T-helper 1 cell treated with Interleukin-12 subunit alpha and Interleukin-12 subunit beta and Interleukin-4 antibody, amounts not matched to agents 30 ng/mL and 1 ng/mL, for 36 hours (primary cell): Measurements from ENCODE around the gene DSCAML1. TPM values are rescaled to one million over a fixed set of nuclear protein-coding genes. Genes with fewer than 3 reads are reported as not detected.

Experiments used
- intact Hi-C: fragments of 100-400 bp; cut with micrococcal nuclease; formaldehyde crosslinking; loops from one replicate; pipeline ENCODE4 v1.15.1; 2024
- total RNA-seq: library from RNA; stranded (reverse); gene quantifications from 2 replicates; pipeline ENCODE4 v1.2.3, GENCODE V29; 2022

DSCAML1 gene, protein sequence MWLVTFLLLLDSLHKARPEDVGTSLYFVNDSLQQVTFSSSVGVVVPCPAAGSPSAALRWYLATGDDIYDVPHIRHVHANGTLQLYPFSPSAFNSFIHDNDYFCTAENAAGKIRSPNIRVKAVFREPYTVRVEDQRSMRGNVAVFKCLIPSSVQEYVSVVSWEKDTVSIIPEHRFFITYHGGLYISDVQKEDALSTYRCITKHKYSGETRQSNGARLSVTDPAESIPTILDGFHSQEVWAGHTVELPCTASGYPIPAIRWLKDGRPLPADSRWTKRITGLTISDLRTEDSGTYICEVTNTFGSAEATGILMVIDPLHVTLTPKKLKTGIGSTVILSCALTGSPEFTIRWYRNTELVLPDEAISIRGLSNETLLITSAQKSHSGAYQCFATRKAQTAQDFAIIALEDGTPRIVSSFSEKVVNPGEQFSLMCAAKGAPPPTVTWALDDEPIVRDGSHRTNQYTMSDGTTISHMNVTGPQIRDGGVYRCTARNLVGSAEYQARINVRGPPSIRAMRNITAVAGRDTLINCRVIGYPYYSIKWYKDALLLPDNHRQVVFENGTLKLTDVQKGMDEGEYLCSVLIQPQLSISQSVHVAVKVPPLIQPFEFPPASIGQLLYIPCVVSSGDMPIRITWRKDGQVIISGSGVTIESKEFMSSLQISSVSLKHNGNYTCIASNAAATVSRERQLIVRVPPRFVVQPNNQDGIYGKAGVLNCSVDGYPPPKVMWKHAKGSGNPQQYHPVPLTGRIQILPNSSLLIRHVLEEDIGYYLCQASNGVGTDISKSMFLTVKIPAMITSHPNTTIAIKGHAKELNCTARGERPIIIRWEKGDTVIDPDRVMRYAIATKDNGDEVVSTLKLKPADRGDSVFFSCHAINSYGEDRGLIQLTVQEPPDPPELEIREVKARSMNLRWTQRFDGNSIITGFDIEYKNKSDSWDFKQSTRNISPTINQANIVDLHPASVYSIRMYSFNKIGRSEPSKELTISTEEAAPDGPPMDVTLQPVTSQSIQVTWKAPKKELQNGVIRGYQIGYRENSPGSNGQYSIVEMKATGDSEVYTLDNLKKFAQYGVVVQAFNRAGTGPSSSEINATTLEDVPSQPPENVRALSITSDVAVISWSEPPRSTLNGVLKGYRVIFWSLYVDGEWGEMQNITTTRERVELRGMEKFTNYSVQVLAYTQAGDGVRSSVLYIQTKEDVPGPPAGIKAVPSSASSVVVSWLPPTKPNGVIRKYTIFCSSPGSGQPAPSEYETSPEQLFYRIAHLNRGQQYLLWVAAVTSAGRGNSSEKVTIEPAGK (N-terminal part only)
- total RNA-seq = 0.27 and 0.54 TPM in 2 replicates

GRCh38 chr11:117796872-117797529, at the start of gene DSCAML1:
Gene DSCAML1 (minus strand): TSS chr11:117797216. CDS start chr11:117797079, 137 bp downstream.
- intact Hi-C loops = no loop called here

DNA sequence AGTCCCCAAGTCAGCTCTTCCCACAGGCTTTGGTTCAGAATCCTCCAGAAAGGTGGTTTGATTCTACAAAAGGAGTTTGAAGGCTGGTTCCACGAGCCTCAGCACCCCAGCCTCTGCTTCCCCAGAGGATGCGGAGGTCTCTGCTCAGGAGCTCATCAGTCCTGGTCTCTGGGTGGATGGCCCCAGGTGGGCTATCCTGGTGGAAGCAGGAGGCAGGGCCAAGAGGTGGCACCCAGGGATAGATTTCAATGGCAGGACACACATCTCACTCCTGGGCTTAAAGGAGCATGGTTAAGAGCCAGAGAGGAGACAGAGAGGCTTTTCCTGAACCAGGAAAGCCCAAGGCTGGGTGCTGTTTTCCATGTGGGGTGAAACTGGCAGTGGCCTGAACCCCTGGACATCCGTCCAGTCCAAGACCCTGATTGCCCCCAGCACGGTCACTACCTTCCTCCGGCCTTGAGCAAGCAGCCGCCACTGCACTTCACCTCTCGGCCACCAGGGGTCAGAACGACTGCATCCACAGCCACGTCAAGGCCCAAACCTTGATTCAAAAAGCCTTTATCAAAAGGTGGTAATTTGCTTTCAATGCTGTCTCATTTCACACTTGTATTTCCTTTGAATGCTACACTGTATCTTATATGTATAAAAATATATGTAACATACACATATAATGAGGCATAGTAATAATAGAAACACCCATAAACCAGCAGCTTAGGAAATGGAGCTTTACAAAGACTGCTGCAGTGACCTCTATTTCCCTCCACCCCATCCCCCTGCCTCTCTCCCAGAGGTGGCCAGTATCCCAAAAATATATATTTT, 46.9 kb upstream of the DSCAML1 start:
- intact Hi-C loops = loop anchor here (1.0 to 2.0 kb wide), 7 partner anchors 21 to 209 kb away; partner anchors contain the start of gene IL10RA

GRCh38 chr11:117842131-117842941, 45.3 kb upstream of the DSCAML1 start:
- intact Hi-C loops = no loop called here

DNA sequence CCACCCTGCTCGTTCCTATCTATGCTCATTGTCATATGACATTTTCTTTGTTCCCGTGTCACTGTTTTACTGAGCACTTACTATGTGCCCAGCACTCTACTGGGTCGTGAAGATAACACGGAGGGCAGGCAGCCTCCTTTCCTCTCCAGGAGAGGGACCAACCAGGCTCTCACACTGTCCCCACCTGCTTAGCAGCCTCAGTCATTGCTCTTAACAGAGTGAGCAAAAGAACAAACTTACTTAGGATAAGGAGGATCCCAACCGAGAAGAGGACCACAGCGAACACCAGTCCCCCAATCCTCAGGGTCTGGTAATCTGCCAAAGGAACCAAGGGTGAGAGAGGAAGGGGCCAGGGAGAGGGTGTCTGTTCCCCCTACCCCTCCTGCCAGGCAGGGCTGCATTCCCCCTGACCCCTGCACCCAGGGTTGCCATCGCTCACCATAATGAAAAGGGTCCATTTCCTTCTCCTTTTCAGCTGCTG, 44.6 kb upstream of the DSCAML1 start:
- intact Hi-C loops = no loop called here

GRCh38 chr11:117840881-117841550, 44.0 kb upstream of the DSCAML1 start:
- intact Hi-C loops = no loop called here

DNA sequence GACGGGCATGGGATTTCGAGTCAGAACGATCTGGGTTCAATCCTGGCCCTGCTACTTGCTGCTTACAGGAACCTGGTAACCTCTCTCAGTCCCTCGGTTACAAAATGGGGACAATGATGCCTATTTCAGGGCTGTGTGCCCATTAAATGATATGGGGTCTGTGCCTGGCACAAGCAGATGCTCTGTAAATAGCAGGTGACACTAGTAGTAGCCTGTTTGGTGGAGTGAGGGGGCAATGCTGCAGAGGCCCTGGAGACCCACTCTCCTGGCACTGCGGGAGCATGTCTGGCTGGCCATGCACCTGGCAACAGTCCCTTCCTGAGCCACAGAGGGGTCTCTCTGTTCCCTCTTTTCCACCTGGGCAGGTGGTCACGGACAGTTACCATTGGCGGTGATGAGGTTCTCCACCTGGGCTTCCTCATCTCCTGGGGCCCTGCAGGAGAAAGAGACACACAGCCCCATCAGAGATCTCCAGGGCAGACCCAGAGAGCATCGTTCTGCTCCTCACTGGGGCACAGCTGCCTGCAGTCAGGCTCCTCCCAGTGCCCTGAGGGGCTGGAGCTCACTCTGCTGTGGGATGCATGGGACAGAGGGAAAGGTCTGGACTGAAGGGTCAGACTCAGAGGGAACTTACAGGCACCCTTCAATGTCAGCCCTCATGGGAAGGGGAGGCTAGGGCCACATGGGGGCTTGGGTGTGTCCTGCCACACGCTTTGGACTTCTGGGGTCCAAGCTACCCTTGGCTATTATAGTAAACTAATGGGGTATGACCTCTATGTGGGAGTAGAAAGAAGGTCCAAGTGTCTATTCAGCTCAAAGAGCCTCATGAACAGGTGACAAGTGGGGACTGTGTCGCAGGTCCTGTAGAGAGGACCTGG, 43.2 kb upstream of the DSCAML1 start:
- intact Hi-C loops = no loop called here

GRCh38 chr11:117839380-117839881, 42.4 kb upstream of the DSCAML1 start:
- intact Hi-C loops = no loop called here

- intact Hi-C loops = no loop called here
Measured at GRCh38 chr11:117838901-117839300, 41.9 kb upstream of the DSCAML1 start.

GRCh38 chr11:117837791-117838190, 40.8 kb upstream of the DSCAML1 start:
- intact Hi-C loops = no loop called here

DNA sequence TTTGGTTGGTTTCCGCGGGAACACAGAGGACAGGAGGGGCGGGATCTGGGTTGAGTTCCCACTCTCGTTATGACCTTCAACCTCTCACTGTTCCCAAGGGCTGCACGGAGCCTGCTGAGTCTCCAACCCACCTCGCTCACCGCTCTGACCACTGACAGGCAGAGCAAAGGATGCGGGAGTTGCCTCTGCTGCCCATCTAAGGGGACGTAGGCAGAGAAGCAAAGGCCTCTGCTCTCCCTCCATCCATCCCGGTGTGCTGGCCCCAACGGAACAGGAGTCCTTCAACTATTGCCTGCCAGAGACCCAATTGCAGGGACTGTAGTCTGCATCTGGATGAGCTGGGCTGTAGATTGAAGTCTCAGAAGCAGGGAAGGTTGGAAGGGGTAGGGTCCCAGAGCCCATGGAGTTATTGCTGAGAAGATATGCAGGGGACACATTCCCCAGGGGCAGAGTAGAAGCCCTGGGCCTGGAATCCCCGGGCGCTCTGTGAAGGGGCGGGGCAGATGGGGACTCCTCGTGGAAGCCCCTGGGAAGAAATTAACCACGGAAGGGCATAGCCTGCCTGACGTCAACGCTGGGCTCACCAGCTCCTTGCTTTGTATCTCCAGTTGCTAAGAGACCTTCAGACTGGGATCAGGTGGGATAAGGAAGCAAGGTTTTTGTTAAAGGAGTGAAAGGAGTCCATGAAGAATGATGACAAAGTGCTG, 40.2 kb upstream of the DSCAML1 start:
- intact Hi-C loops = no loop called here

GRCh38 chr11:117836077-117836960, 39.3 kb upstream of the DSCAML1 start:
- intact Hi-C loops = no loop called here

DNA sequence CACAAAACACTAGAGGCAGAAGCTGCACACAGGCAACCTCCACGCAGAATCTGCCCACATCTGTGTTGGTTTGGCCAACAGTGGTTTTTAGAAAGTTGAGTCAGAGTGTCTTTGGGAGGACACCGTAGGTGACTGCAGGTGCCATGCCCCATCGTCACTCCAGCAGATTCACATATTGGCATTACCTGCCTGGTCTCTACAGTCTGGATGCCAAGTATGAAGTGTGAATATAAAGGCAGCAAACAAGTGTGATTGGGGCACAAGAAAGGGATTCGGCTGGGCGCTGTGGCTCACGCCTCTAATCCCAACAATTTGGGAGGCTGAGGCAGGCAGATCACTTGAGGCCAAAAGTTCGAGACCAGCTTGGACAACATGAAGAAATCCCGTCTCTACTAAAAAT, 38.6 kb upstream of the DSCAML1 start:
- intact Hi-C loops = no loop called here

DNA sequence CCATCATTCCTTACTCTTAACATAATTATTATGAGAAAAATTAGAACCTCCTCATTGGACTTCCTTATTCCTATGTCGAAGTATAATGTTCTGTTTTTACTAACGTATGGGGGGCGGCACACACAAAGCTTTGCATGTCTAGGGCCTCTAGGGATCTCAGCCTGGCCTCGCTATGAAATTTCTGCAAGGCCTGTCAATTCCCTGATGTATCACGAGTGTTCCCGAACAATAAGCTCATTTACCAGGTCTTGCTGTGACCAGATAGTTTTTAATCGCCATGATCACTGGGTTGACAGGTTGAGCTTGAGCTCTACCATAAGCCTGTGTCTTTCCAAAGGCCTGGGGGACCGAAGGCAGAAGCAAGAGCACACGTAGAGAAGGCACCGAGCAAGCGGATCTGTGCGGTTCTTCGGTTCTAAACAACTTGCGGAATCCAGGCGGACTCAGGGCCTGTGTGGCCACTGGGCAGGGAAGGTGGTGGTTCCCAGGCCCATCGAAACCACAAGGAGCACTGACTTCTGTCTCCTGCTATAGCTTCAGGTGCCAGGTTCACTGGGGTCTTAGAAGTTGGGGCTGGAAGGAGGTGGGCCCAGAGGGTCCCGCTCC, 37.9 kb upstream of the DSCAML1 start:
- intact Hi-C loops = no loop called here

DNA sequence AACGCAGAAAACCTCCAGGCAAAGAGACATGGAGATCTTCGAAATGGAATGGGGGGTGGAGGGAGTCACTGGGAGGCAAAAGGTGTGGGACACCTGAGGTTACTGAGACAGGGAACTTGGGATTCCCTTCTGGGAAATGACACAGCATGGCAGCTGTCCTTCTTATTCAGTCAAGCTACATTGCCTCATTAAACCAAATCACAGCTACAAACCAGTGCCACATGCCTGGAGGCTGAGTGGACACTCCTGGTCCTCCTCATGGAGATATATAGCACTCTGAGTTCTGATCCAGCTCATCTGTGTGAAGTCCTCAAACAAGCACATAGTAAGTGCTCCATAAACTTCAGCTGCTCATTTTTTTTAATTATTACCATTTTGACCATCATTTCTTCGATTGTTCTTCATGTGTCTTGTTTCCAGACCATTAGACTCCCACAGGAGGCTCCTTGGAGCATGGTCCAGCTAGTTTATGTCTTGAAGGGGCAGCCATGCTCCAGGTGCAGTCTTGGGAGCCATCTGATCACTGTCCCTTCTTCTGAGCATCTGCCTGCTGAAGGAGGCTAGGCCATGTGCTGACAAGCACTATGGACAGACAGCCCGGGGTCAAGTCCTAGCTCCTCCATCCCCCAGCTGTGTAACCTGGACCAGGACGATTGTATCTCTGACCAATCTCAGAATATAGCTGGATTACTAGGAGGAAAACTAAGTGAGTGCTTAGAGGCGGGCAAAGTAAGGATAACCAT, 37.2 kb upstream of the DSCAML1 start:
- intact Hi-C loops = no loop called here
